HG02759 (cell line): ENCODE data around the gene PSMC1.

Source experiments
- ATAC-seq: cut with Tn5 transposase; IDR thresholded peaks from one replicate; pipeline ENCODE4 v1.9.1; 2021; ENCODE audit warnings: mild to moderate bottlenecking, moderate library complexity; ENCODE audit not compliant: unreplicated experiment

Gene PSMC1

GRCh38 chr14:90275820-90276219 lies 19.5 kb downstream of the PSMC1 start:
- ATAC-seq, result no peak

- no peak for ATAC-seq
These were observed 20.5 kb downstream of the PSMC1 start for GRCh38 chr14:90276646-90277367.

GRCh38 chr14:90277581-90278198 lies 21.3 kb downstream of the PSMC1 start:
- ATAC-seq, result no peak

- no peak for ATAC-seq
These were observed 22.1 kb downstream of the PSMC1 start for GRCh38 chr14:90278199-90279175.

GRCh38 chr14:90280096-90280495 lies 23.7 kb downstream of the PSMC1 start:
- no peak for ATAC-seq

- no peak for ATAC-seq
These were observed 24.9 kb downstream of the PSMC1 start for GRCh38 chr14:90281261-90281660.

GRCh38 chr14:90281756-90282155 lies 25.4 kb downstream of the PSMC1 start:
- no peak for ATAC-seq

- no peak for ATAC-seq
These were observed 31.4 kb downstream of the PSMC1 start for GRCh38 chr14:90287791-90288190.

- ATAC-seq, result peak; percentile 97
These were observed 32.5 kb downstream of the PSMC1 start for GRCh38 chr14:90288651-90289355.

- ATAC-seq, result no peak
These were observed 34.1 kb downstream of the PSMC1 start for GRCh38 chr14:90290337-90291011.

GRCh38 chr14:90291699-90292098 lies 35.3 kb downstream of the PSMC1 start:
- no peak for ATAC-seq

- ATAC-seq, result no peak
These were observed 37.7 kb downstream of the PSMC1 start for GRCh38 chr14:90293766-90294730.

- no peak for ATAC-seq
These were observed 38.5 kb downstream of the PSMC1 start for GRCh38 chr14:90294872-90295271.

- no peak for ATAC-seq
These were observed 39.6 kb downstream of the PSMC1 start for GRCh38 chr14:90295870-90296516.

- no peak for ATAC-seq
These were observed 40.3 kb downstream of the PSMC1 start for GRCh38 chr14:90296641-90297040.

GRCh38 chr14:90297876-90298629 lies 41.7 kb downstream of the PSMC1 start:
- no peak for ATAC-seq

- no peak for ATAC-seq
These were observed 43.1 kb downstream of the PSMC1 start for GRCh38 chr14:90299408-90299807.

GRCh38 chr14:90300611-90301047 lies 44.3 kb downstream of the PSMC1 start:
- no peak for ATAC-seq
